HEK293 (cell line): ENCODE data around the gene ZBED3.
"Not testable (repeated sequence)": the region's sequence is repeated elsewhere in the genome, so short reads cannot be mapped to it uniquely, and the experiment has no call there.

ENCODE experiments used
- CTCF ChIA-PET: fragments of 350-600 bp; formaldehyde crosslinking; extraction: SDS; loops from one replicate; lab custom pipeline; 2021; ENCODE audit warnings: antibody characterized with exemption; lab: Yijun Ruan, JAX
- POLR2A ChIA-PET: fragments of 300-600 bp; formaldehyde crosslinking; extraction: SDS; loops from one replicate; lab custom pipeline; 2020; ENCODE audit warnings: antibody characterized with exemption, inconsistent platforms; lab: Yijun Ruan, JAX
- H3K27ac ChIP-seq: fragments of 200-500 bp; sonication (Bioruptor generic); 2 replicates; pipeline ENCODE4 v1.5.1; 2014; ENCODE audit warnings: low read depth, low read length, control low read depth, inconsistent platforms; ENCODE audit errors: extremely low read depth
- H3K36me3 ChIP-seq, 2 experiments: fragments of 200-500 bp in 1 of 2; sonication (Bioruptor generic) in 1 of 2; 1 replicate in 1 of 2; 2 replicates in 1 of 2; pipeline ENCODE4 v1.5.1; 2014 to 2017; ENCODE audit warnings: inconsistent platforms in 2 of 2, low read length in 2 of 2; ENCODE audit not compliant: control insufficient read depth in 2 of 2, insufficient read depth in 1 of 2
- H3K4me1 ChIP-seq: fragments of 200-500 bp; sonication (Bioruptor generic); 2 replicates; pipeline ENCODE4 v1.5.1; 2014; ENCODE audit warnings: mild to moderate bottlenecking, low read length, inconsistent platforms; ENCODE audit not compliant: control insufficient read depth, insufficient read depth
- H3K4me3 ChIP-seq: 2 replicates; pipeline ENCODE4 v1.5.1; 2011; ENCODE audit warnings: low read depth, mild to moderate bottlenecking, control low read depth, low read length, moderate library complexity
- H3K9me3 ChIP-seq: fragments of 200-500 bp; sonication (Bioruptor generic); 2 replicates; pipeline ENCODE4 v1.5.1; 2014; ENCODE audit warnings: low read depth, low read length, inconsistent platforms; ENCODE audit not compliant: control insufficient read depth, insufficient read depth
- AEBP2 ChIP-seq: fragments of 450-650 bp; formaldehyde crosslinking; IDR thresholded peaks from 2 replicates; pipeline ENCODE4 v1.5.1; 2016; ENCODE audit warnings: missing biosample characterization, missing genetic modification characterization, borderline replicate concordance
- IKZF3 ChIP-seq: fragments of 450-650 bp; IDR thresholded peaks from 2 replicates; pipeline ENCODE4 v1.5.0; 2018; ENCODE audit warnings: missing biosample characterization, mild to moderate bottlenecking, missing genetic modification characterization, moderate library complexity
- INSM2 ChIP-seq: fragments of 450-650 bp; formaldehyde crosslinking; IDR thresholded peaks from 2 replicates; pipeline ENCODE4 v1.5.1; 2016; ENCODE audit warnings: missing biosample characterization, missing genetic modification characterization
- OVOL3 ChIP-seq: fragments of 450-650 bp; formaldehyde crosslinking; IDR thresholded peaks from 2 replicates; pipeline ENCODE4 v1.5.1; 2016; ENCODE audit warnings: missing biosample characterization, missing genetic modification characterization
- REPIN1 ChIP-seq: fragments of 450-650 bp; formaldehyde crosslinking; IDR thresholded peaks from 2 replicates; pipeline ENCODE4 v1.5.1; 2017; ENCODE audit warnings: missing biosample characterization, missing genetic modification characterization, low read depth
- SP2 ChIP-seq: fragments of 450-650 bp; formaldehyde crosslinking; IDR thresholded peaks from 2 replicates; pipeline ENCODE4 v1.5.1; 2016; ENCODE audit warnings: missing biosample characterization, missing genetic modification characterization
- YY2 ChIP-seq: fragments of 450-650 bp; formaldehyde crosslinking; IDR thresholded peaks from 2 replicates; pipeline ENCODE4 v1.5.1; 2016; ENCODE audit warnings: missing biosample characterization, missing genetic modification characterization
- ZBTB11 ChIP-seq: fragments of 450-650 bp; formaldehyde crosslinking; conservative IDR thresholded peaks from 2 replicates; pipeline ENCODE4 v1.5.1; 2016; ENCODE audit warnings: low read depth, missing biosample characterization, missing genetic modification characterization
- ZNF10 ChIP-seq: fragments of 450-650 bp; formaldehyde crosslinking; IDR thresholded peaks from 2 replicates; pipeline ENCODE4 v1.5.1; 2017; ENCODE audit warnings: missing biosample characterization, missing genetic modification characterization
- ZNF112 ChIP-seq: fragments of 450-650 bp; formaldehyde crosslinking; IDR thresholded peaks from 2 replicates; pipeline ENCODE4 v1.5.0; 2017; ENCODE audit warnings: missing biosample characterization, missing genetic modification characterization
- ZNF146 ChIP-seq: fragments of 450-650 bp; formaldehyde crosslinking; IDR thresholded peaks from 2 replicates; pipeline ENCODE4 v1.5.1; 2016; ENCODE audit warnings: missing biosample characterization, missing genetic modification characterization
- ZNF223 ChIP-seq: fragments of 450-650 bp; formaldehyde crosslinking; IDR thresholded peaks from 2 replicates; pipeline ENCODE4 v1.5.1; 2016; ENCODE audit warnings: missing biosample characterization, missing genetic modification characterization
- ZNF518A ChIP-seq: fragments of 450-650 bp; formaldehyde crosslinking; conservative IDR thresholded peaks from 2 replicates; pipeline ENCODE4 v1.5.1; 2016; ENCODE audit warnings: low read depth, missing biosample characterization, missing genetic modification characterization
- ZNF600 ChIP-seq: fragments of 450-650 bp; formaldehyde crosslinking; IDR thresholded peaks from 2 replicates; pipeline ENCODE4 v1.5.1; 2016; ENCODE audit warnings: missing biosample characterization, missing genetic modification characterization
- ZNF701 ChIP-seq: fragments of 450-650 bp; formaldehyde crosslinking; IDR thresholded peaks from 2 replicates; pipeline ENCODE4 v1.5.1; 2016; ENCODE audit warnings: missing biosample characterization, missing genetic modification characterization
- ZNF747 ChIP-seq: fragments of 450-650 bp; formaldehyde crosslinking; IDR thresholded peaks from 2 replicates; pipeline ENCODE4 v1.5.1; 2016; ENCODE audit warnings: missing biosample characterization, missing genetic modification characterization
- ZNF76 ChIP-seq: fragments of 450-650 bp; formaldehyde crosslinking; IDR thresholded peaks from 2 replicates; pipeline ENCODE4; 2016; ENCODE audit warnings: low read depth, missing biosample characterization, missing genetic modification characterization, borderline replicate concordance
- ZNF777 ChIP-seq: fragments of 450-650 bp; formaldehyde crosslinking; IDR thresholded peaks from 2 replicates; pipeline ENCODE4 v1.5.1; 2017; ENCODE audit warnings: missing biosample characterization, missing genetic modification characterization, borderline replicate concordance
- ZNF837 ChIP-seq: fragments of 450-650 bp; formaldehyde crosslinking; IDR thresholded peaks from 2 replicates; pipeline ENCODE4 v1.5.1; 2016; ENCODE audit warnings: missing biosample characterization, missing genetic modification characterization

Gene ZBED3

GRCh38 chr5:77117161-77117560, 30.1 kb upstream of the ZBED3 start (continued):
- TF ChIP-seq ZNF777 (tag by site-specific recombination): no peak
- TF ChIP-seq ZNF518A (tag by site-specific recombination): no peak
- TF ChIP-seq, all 188 proteins: peak for 0

- H3K36me3 ChIP-seq, H3K27ac ChIP-seq, H3K9me3 ChIP-seq, H3K4me3 ChIP-seq, H3K4me1 ChIP-seq, POLR2A ChIA-PET: not testable (repeated sequence)
- CTCF ChIA-PET: interaction anchor here (0.7 kb wide), 1 partner anchor 432 kb away, joined by 3 read pairs; no protein-coding TSS in a partner anchor
- TF ChIP-seq ZNF146 (tag by site-specific recombination): peak; percentile 96
These were observed 19.9 kb upstream of the ZBED3 start for GRCh38 chr5:77107035-77107434.

- CTCF ChIA-PET: interaction anchor here (1.3 kb wide), 1 partner anchor 24 kb away, joined by 3 read pairs; no protein-coding TSS in a partner anchor
These were observed 17.7 kb upstream of the ZBED3 start for GRCh38 chr5:77104813-77105212.

GRCh38 chr5:77103457-77103856, 16.4 kb upstream of the ZBED3 start:
- H3K36me3 ChIP-seq: peaks cover 0 to 27% of the 10 kb centered on the region in 2 experiments; a peak in 2 of 3 replicates
- ChIA-PET POLR2A (interaction anchor here (1.2 kb wide), 1 partner anchor 17 kb away, joined by 3 read pairs; no protein-coding TSS in a partner anchor), CTCF (no interaction called here)
- no peak for TF ChIP-seq ZBTB11
- TF ChIP-seq ZNF223 (tag by site-specific recombination): no peak
- TF ChIP-seq REPIN1 (tag by site-specific recombination): no peak
- no peak for TF ChIP-seq ZNF112 (tag by site-specific recombination)
- no peak for TF ChIP-seq ZNF10 (tag by site-specific recombination)
- no peak for TF ChIP-seq ZNF600 (tag by site-specific recombination)
- TF ChIP-seq SP2 (tag by site-specific recombination): no peak
- no peak for TF ChIP-seq INSM2
- H3K9me3 ChIP-seq: no peaks in the 10 kb centered on the region
- no peak overlapping the region for H3K27ac ChIP-seq
- no peak overlapping the region for H3K4me3 ChIP-seq
- H3K4me1 ChIP-seq: no peaks in the 10 kb centered on the region

More at GRCh38 chr5:77104813-77105212, 17.7 kb upstream of the ZBED3 start:
- H3K4me1 ChIP-seq: no peaks in the 10 kb centered on the region
- H3K36me3 ChIP-seq: peaks cover 0 to 24% of the 10 kb centered on the region in 2 experiments; a peak in 1 of 3 replicates
- no peaks in the 10 kb centered on the region for H3K9me3 ChIP-seq
- POLR2A ChIA-PET: no interaction called here
- TF ChIP-seq ZNF747 (tag by site-specific recombination) (no peak), ZNF76 (tag by site-specific recombination) (no peak), YY2 (tag by site-specific recombination) (no peak), OVOL3 (tag by site-specific recombination) (no peak), ZNF837 (tag by site-specific recombination) (no peak), ZNF701 (tag by site-specific recombination) (no peak), AEBP2 (tag by site-specific recombination) (no peak), IKZF3 (tag by site-specific recombination) (no peak)
- H3K4me3 ChIP-seq: no peak overlapping the region
- H3K27ac ChIP-seq: no peak overlapping the region
